Ascending aorta (tissue), 2 donors: ENCODE data around the gene ABHD12. TPM values are rescaled to one million over a fixed set of nuclear protein-coding genes. Genes with fewer than 3 reads are reported as not detected.

Experiments
- DNase-seq, 2 donors: peaks; one replicate each; pipeline ENCODE4 v3.0.0-alpha.2; 2019; ENCODE audit warnings: low spot score in 2 of 2
- H3K27ac ChIP-seq, 2 donors: fragments of 200-600 bp; sonication (generic); one replicate each; pipeline ENCODE4 v1.5.1; 2016 to 2017; ENCODE audit warnings: mild to moderate bottlenecking in 1 of 2
- H3K27me3 ChIP-seq: fragments of 200-600 bp; sonication (generic); one replicate; pipeline ENCODE4 v1.5.1; 2017
- H3K36me3 ChIP-seq, 2 donors: fragments of 200-600 bp; sonication (generic); one replicate each; pipeline ENCODE4 v1.5.1; 2016
- H3K4me1 ChIP-seq, 2 donors: fragments of 200-600 bp; sonication (generic); one replicate each; pipeline ENCODE4 v1.5.1; 2016 to 2017; ENCODE audit warnings: mild to moderate bottlenecking in 1 of 2
- H3K4me3 ChIP-seq, 2 donors: fragments of 200-600 bp; sonication (generic); one replicate each; pipeline ENCODE4 v1.5.1; 2016 to 2017; ENCODE audit warnings: mild to moderate bottlenecking in 1 of 2
- H3K9me3 ChIP-seq, 2 donors: fragments of 200-600 bp; sonication (generic); one replicate each; pipeline ENCODE4 v1.5.1; 2016
- intact Hi-C: fragments of 100-400 bp; cut with DNase I; formaldehyde crosslinking; loops from one replicate; pipeline ENCODE4 v1.15.1; 2023
- total RNA-seq: library from RNA; depleted of rRNA; stranded (reverse); fragments of >200 nt; gene quantifications from one replicate; pipeline ENCODE4 v1.1.0, GENCODE V29; 2016
- TF ChIP-seq, protein P1 (sequence below), 3 experiments: fragments of 200-600 bp in 2 of 3; fragments of 450-650 bp in 1 of 3; sonication (generic) in 2 of 3; IDR thresholded peaks; one replicate each; pipeline ENCODE4 v1.5.1; 2016 to 2019; ENCODE audit warnings: antibody characterized with exemption in 3 of 3, mild to moderate bottlenecking in 1 of 3, moderate library complexity in 1 of 3

The ABHD12 gene
- total RNA-seq, 1 donor from 2014 or later: 24.3 TPM

DNA sequence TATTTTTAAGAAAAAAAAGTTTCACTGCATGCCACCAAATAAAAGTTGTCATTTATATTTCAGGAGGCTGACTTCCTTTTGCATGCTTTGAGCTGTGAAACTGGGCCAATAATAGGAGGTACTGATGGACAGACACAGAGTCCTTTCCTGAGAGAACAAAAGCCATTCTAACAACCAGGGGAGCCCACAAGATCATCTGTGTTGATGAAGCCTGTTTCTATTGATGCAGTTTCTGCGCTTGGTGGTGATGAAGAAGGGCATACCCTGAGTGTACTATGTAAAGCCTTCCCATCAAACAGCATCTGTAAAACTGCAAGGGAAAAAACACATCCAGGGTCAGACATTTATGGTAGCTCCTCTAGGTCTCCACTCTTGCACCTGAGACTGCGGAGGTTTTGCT, 34.8 kb downstream of the ABHD12 start:
- TF ChIP-seq, protein P1, sequence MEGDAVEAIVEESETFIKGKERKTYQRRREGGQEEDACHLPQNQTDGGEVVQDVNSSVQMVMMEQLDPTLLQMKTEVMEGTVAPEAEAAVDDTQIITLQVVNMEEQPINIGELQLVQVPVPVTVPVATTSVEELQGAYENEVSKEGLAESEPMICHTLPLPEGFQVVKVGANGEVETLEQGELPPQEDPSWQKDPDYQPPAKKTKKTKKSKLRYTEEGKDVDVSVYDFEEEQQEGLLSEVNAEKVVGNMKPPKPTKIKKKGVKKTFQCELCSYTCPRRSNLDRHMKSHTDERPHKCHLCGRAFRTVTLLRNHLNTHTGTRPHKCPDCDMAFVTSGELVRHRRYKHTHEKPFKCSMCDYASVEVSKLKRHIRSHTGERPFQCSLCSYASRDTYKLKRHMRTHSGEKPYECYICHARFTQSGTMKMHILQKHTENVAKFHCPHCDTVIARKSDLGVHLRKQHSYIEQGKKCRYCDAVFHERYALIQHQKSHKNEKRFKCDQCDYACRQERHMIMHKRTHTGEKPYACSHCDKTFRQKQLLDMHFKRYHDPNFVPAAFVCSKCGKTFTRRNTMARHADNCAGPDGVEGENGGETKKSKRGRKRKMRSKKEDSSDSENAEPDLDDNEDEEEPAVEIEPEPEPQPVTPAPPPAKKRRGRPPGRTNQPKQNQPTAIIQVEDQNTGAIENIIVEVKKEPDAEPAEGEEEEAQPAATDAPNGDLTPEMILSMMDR (IDR thresholded peaks at IDR 0.05): no peak
- no peaks in the 10 kb centered on the region for H3K27me3 ChIP-seq
- no peak overlapping the region for H3K27ac ChIP-seq
- H3K4me1 ChIP-seq: no peaks in the 10 kb centered on the region
- intact Hi-C loops: no loop called here
- no peak overlapping the region for H3K4me3 ChIP-seq
- no peak for DNase-seq
- H3K36me3 ChIP-seq: no peaks in the 10 kb centered on the region
- H3K9me3 ChIP-seq: no peaks in the 10 kb centered on the region

DNA sequence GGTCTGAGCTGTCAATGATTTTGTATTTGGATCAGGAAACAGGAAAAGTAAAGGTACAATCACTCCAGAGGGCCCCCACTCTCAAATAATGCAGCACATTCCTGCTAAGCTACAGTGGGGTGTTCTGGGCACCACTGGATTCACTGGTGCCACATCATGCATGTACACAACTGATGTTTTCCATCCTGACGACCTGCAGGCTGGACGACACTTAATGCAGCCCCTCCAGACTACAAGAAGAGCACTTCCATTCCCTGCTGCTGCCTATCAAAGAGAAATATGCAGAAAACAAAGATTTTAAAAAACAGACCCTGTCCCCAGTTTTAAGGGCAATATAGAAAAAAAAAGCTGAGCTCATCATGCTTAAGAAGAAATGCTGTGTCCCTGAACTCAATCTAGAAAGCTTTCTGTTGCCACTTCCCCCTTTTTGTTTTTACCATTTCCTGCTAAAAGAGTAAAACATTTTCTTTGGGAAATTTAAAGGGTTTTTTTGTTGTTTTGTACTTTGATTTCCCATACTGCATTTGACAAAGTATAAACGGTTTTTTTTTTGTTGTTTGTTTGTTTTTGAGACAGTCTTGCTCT, 35.5 kb downstream of the ABHD12 start:
- H3K4me1 ChIP-seq: no peaks in the 10 kb centered on the region
- no peak overlapping the region for H3K4me3 ChIP-seq
- DNase-seq: no peak
- H3K27ac ChIP-seq: no peak overlapping the region
- H3K36me3 ChIP-seq: no peaks in the 10 kb centered on the region
- TF ChIP-seq, protein P1 (IDR thresholded peaks at IDR 0.05): no peak
- no peaks in the 10 kb centered on the region for H3K27me3 ChIP-seq
- intact Hi-C loops: no loop called here
- H3K9me3 ChIP-seq: no peaks in the 10 kb centered on the region

DNA sequence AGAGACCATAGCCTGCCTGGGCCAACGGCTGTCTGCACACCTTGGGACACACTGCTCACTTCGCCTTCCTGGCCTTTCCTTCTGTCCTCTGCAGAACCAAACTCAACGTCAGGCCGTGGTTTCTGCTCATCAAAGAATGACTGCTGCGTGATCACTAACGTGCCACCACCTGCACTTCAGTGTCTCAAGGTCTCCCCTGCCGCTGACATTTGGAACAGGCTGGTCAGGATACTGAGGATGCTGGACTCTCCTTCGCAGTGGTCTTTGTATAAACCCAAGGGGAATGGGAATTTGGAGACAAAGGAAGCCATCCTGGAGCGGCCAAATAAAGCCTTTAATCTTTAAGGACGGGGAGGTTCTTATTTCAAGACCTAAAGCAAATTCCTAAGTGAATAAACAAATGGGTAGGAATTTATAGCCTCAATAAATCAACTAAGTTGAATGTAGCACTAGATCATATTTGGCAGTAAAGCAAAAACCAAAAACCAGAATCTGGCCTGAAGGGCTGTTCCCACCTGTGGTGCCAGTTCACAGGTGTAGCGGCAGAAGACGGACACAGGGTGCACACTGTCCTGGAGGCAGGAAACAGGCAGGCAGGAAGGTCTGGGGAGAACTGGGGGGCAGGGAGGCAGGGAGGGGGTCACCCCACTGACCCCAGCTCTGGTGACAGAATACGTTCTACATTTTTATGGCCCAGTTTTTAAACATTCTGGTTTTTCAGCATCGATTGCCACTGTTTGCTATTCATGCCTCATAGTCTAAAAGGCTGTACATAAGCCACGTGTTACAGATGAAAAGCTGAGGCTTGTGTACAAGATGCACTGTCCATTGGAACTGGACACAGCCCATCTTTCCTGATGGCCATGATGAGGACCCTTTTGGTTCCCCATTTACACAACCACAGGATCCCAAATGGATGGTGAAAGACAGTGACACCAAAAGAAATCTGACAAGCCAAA, 36.6 kb downstream of the ABHD12 start:
- Histone ChIP-seq H3K27ac (no peak overlapping the region), H3K27me3 (no peaks in the 10 kb centered on the region)
- DNase-seq: no peak

DNA sequence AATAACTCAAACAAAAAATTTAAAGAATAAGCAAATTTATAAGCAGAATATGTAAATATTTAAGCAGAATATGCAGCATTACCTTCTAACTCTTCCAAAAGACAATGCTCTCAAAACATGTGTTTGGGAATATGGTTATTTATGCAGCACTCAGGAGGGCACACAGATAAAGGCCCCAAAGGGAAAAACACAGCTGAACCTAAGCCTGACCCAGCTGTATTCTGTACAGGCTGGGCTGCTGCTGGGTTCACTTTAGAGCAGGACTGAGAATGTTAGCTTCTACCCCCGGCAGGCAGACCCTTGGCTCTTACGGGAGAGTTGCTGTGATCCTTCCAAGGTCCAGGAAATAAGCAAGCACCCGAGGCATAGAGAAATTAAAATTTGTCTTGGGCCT, 37.3 kb downstream of the ABHD12 start:
- H3K4me3 ChIP-seq: no peak overlapping the region
- no peak for DNase-seq

More for the DNA sequence above, 36.6 kb downstream of the ABHD12 start:
- no peaks in the 10 kb centered on the region for H3K4me1 ChIP-seq
- H3K9me3 ChIP-seq: no peaks in the 10 kb centered on the region
- intact Hi-C loops: no loop called here
- TF ChIP-seq, protein P1 (IDR thresholded peaks at IDR 0.05): no peak
- no peaks in the 10 kb centered on the region for H3K36me3 ChIP-seq
- H3K4me3 ChIP-seq: no peak overlapping the region

DNA sequence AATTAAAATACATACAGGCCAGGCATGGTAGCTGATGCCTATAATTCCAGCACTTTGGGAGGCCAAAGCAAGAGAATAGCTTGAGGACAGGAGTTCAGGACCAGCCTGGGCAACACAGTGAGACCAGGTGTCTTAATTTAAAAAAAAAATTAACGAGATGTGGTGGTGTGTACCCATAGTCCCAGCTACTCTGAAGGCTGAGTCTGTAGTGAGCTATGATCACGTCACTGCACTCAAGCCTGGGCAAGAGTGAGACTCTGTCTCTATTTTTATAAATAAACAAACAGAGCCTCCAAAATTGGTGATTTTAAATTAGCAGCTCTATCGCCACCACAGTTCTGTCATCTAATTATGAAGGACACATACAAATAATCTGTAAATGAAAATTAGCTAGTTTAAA, 37.9 kb downstream of the ABHD12 start:
- TF ChIP-seq, protein P1 (IDR thresholded peaks at IDR 0.05): no peak
- Histone ChIP-seq H3K9me3 (no peaks in the 10 kb centered on the region), H3K27ac (no peak overlapping the region), H3K36me3 (no peaks in the 10 kb centered on the region), H3K27me3 (no peaks in the 10 kb centered on the region), H3K4me1 (no peaks in the 10 kb centered on the region), H3K4me3 (no peak overlapping the region)
- intact Hi-C loops: no loop called here
- DNase-seq: no peak

More for the DNA sequence above, 37.3 kb downstream of the ABHD12 start:
- intact Hi-C loops: no loop called here
- Histone ChIP-seq H3K9me3 (no peaks in the 10 kb centered on the region), H3K4me1 (no peaks in the 10 kb centered on the region), H3K27ac (no peak overlapping the region), H3K36me3 (no peaks in the 10 kb centered on the region), H3K27me3 (no peaks in the 10 kb centered on the region)
- TF ChIP-seq, protein P1 (IDR thresholded peaks at IDR 0.05): no peak
